H54 (cell line): ENCODE results near the gene DPP10.

Experiments
- DNase-seq: peaks from one replicate; pipeline ENCODE4 v3.0.0; 2011; ENCODE audit warnings: low spot score, mixed read lengths; ENCODE audit not compliant: insufficient read length
- FAIRE-seq: peaks from 3 replicates; lab custom pipeline; 2011; peaks lifted over from hg19 to GRCh38; lab: Jason Lieb, UNC
- POLR2A ChIP-seq: IDR thresholded peaks from 2 replicates; pipeline ENCODE4 v1.6.1; 2011; ENCODE audit warnings: low read depth, mild to moderate bottlenecking, low read length

Gene DPP10

GRCh38 chr2:115634578-115634977, 1192.1 kb downstream of the DPP10 start:
- FAIRE-seq = no peak
- no peak for DNase-seq
- no peak for TF ChIP-seq POLR2A

- DNase-seq (no peak), FAIRE-seq (no peak)
- no peak for TF ChIP-seq POLR2A
Measured at GRCh38 chr2:115635430-115635829, 1193.0 kb downstream of the DPP10 start.

GRCh38 chr2:115649731-115650130, 1207.3 kb downstream of the DPP10 start:
- no peak for TF ChIP-seq POLR2A
- DNase-seq (no peak), FAIRE-seq (no peak)

GRCh38 chr2:115650827-115651226, 1208.4 kb downstream of the DPP10 start:
- DNase-seq (no peak), FAIRE-seq (no peak)
- no peak for TF ChIP-seq POLR2A

- FAIRE-seq = no peak
- no peak for DNase-seq
- TF ChIP-seq POLR2A = no peak
Measured at GRCh38 chr2:115652652-115653051, 1210.2 kb downstream of the DPP10 start.

- TF ChIP-seq POLR2A = no peak
- DNase-seq (no peak), FAIRE-seq (no peak)
Measured at GRCh38 chr2:115654362-115654761, 1211.9 kb downstream of the DPP10 start.

- DNase-seq (no peak), FAIRE-seq (no peak)
- no peak for TF ChIP-seq POLR2A
Measured at GRCh38 chr2:115678129-115678528, 1235.7 kb downstream of the DPP10 start.

- FAIRE-seq (no peak), DNase-seq (no peak)
- TF ChIP-seq POLR2A = no peak
Measured at GRCh38 chr2:115684345-115684744, 1241.9 kb downstream of the DPP10 start.

- FAIRE-seq (no peak), DNase-seq (no peak)
- no peak for TF ChIP-seq POLR2A
Measured at GRCh38 chr2:115691409-115691808, 1249.0 kb downstream of the DPP10 start.

- no peak for DNase-seq
- no peak for TF ChIP-seq POLR2A
- FAIRE-seq = no peak
Measured at GRCh38 chr2:115694651-115695050, 1252.2 kb downstream of the DPP10 start.

GRCh38 chr2:115733190-115733775, 1290.8 kb downstream of the DPP10 start:
- DNase-seq (no peak), FAIRE-seq (no peak)
- no peak for TF ChIP-seq POLR2A

GRCh38 chr2:115738111-115738510, 1295.7 kb downstream of the DPP10 start:
- no peak for FAIRE-seq
- no peak for TF ChIP-seq POLR2A
- no peak for DNase-seq

GRCh38 chr2:115739574-115739973, 1297.1 kb downstream of the DPP10 start:
- DNase-seq = no peak
- no peak for TF ChIP-seq POLR2A
- FAIRE-seq = no peak

GRCh38 chr2:115746151-115746550, 1303.7 kb downstream of the DPP10 start:
- no peak for DNase-seq
- no peak for TF ChIP-seq POLR2A
- FAIRE-seq = no peak

- FAIRE-seq (no peak), DNase-seq (no peak)
- no peak for TF ChIP-seq POLR2A
Measured at GRCh38 chr2:115757286-115757685, 1314.8 kb downstream of the DPP10 start.
